ENCODE data around the gene DLGAP4. TPM values are rescaled to one million over a fixed set of nuclear protein-coding genes. Genes with fewer than 3 reads are reported as not detected.

Gene DLGAP4
- total and polyA plus RNA-seq, 2 of the 8 experiments (the other 6 are each of a cell fraction or from before 2014, with no cell fraction given): 41.2 to 57.2 TPM

GRCh38 chr20:36441027-36441414 is 134.9 kb downstream of the DLGAP4 start (continued):
- TF ChIP-seq POLR2A (IDR thresholded peaks at IDR 0.05; ENCODE audit: control extremely low read depth in 1 of 2, low read depth in 2 of 2, low read length in 2 of 2): no peak
- no peak for TF ChIP-seq EGR1 (IDR thresholded peaks at IDR 0.05; ENCODE audit: borderline replicate concordance, low read depth, low read length)

All from H1 (cell line).